HG03432 (cell line): ENCODE measurements around the gene STK16.

ENCODE experiments used
- ATAC-seq: cut with Tn5 transposase; IDR thresholded peaks from one replicate; pipeline ENCODE4 v1.9.1; 2021; ENCODE audit warnings: mild to moderate bottlenecking, moderate library complexity; ENCODE audit not compliant: unreplicated experiment

STK16 gene

GRCh38 chr2:219268294-219268693 lies 23.0 kb downstream of the STK16 start:
- no peak for ATAC-seq

- no peak for ATAC-seq
Measured at GRCh38 chr2:219269362-219270054, 24.2 kb downstream of the STK16 start.

GRCh38 chr2:219270055-219270372 lies 24.7 kb downstream of the STK16 start:
- ATAC-seq, result no peak

- no peak for ATAC-seq
Measured at GRCh38 chr2:219271021-219271420, 25.7 kb downstream of the STK16 start.

GRCh38 chr2:219272356-219272755 lies 27.1 kb downstream of the STK16 start:
- no peak for ATAC-seq

- ATAC-seq, result no peak
Measured at GRCh38 chr2:219272995-219273394, 27.7 kb downstream of the STK16 start.

GRCh38 chr2:219273937-219274336 lies 28.7 kb downstream of the STK16 start:
- ATAC-seq, result no peak

GRCh38 chr2:219274361-219274921 lies 29.2 kb downstream of the STK16 start:
- ATAC-seq, result no peak

GRCh38 chr2:219277703-219278654 lies 32.7 kb downstream of the STK16 start:
- ATAC-seq, result peak; percentile 26

- ATAC-seq, result no peak
Measured at GRCh38 chr2:219278655-219279150, 33.4 kb downstream of the STK16 start.

GRCh38 chr2:219279151-219279915 lies 34.1 kb downstream of the STK16 start, which contains the start of gene DNAJB2:
Gene DNAJB2, plus strand, starts transcription at chr2:219279366. Its CDS starts 468 bp downstream, at chr2:219279834.
- ATAC-seq, result peak; percentile 91

- no peak for ATAC-seq
Measured at GRCh38 chr2:219279916-219280516, 34.7 kb downstream of the STK16 start.

GRCh38 chr2:219280651-219281050 lies 35.4 kb downstream of the STK16 start:
- ATAC-seq, result no peak

- no peak for ATAC-seq
Measured at GRCh38 chr2:219281588-219281987, 36.3 kb downstream of the STK16 start.

- no peak for ATAC-seq
Measured at GRCh38 chr2:219282375-219282774, 37.1 kb downstream of the STK16 start.

- ATAC-seq, result no peak
Measured at GRCh38 chr2:219282943-219283581, 37.8 kb downstream of the STK16 start.

GRCh38 chr2:219284501-219285372 lies 39.5 kb downstream of the STK16 start:
- no peak for ATAC-seq

- no peak for ATAC-seq
Measured at GRCh38 chr2:219285373-219285735, 40.1 kb downstream of the STK16 start.

- ATAC-seq, result no peak
Measured at GRCh38 chr2:219285894-219286425, 40.7 kb downstream of the STK16 start.
